ENCODE results near the gene RPS21. TPM values are rescaled to one million over a fixed set of nuclear protein-coding genes. Genes with fewer than 3 reads are reported as not detected.

The RPS21 gene
- total and polyA plus RNA-seq, 2 experiments from 2014 or later = 378 to 839 TPM

GRCh38 chr20:62354811-62355341 is 32.0 kb upstream of the RPS21 start:
- no peak for DNase-seq (ENCODE audit: low read depth in 1 of 2, low spot score in 1 of 2)
- Histone ChIP-seq H3K9me3 (ENCODE audit: low read depth) (no peaks in the 10 kb centered on the region), H3K4me1 (ENCODE audit: low read depth) (peaks cover 21% of the 10 kb centered on the region), H3K27me3 (no peaks in the 10 kb centered on the region), H3K27ac (peak overlapping the region; percentile 91), H3K36me3 (peaks cover 10% of the 10 kb centered on the region), H3K4me3 (no peak overlapping the region)
- TF ChIP-seq, protein P1, sequence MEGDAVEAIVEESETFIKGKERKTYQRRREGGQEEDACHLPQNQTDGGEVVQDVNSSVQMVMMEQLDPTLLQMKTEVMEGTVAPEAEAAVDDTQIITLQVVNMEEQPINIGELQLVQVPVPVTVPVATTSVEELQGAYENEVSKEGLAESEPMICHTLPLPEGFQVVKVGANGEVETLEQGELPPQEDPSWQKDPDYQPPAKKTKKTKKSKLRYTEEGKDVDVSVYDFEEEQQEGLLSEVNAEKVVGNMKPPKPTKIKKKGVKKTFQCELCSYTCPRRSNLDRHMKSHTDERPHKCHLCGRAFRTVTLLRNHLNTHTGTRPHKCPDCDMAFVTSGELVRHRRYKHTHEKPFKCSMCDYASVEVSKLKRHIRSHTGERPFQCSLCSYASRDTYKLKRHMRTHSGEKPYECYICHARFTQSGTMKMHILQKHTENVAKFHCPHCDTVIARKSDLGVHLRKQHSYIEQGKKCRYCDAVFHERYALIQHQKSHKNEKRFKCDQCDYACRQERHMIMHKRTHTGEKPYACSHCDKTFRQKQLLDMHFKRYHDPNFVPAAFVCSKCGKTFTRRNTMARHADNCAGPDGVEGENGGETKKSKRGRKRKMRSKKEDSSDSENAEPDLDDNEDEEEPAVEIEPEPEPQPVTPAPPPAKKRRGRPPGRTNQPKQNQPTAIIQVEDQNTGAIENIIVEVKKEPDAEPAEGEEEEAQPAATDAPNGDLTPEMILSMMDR (IDR thresholded peaks at IDR 0.05; ENCODE audit: low read depth, low read length) = no peak

GRCh38 chr20:62355516-62355877 is 31.4 kb upstream of the RPS21 start:
- no peak overlapping the region for H3K4me3 ChIP-seq
- no peaks in the 10 kb centered on the region for H3K27me3 ChIP-seq
- peak overlapping the region; percentile 91 for H3K27ac ChIP-seq

DNA sequence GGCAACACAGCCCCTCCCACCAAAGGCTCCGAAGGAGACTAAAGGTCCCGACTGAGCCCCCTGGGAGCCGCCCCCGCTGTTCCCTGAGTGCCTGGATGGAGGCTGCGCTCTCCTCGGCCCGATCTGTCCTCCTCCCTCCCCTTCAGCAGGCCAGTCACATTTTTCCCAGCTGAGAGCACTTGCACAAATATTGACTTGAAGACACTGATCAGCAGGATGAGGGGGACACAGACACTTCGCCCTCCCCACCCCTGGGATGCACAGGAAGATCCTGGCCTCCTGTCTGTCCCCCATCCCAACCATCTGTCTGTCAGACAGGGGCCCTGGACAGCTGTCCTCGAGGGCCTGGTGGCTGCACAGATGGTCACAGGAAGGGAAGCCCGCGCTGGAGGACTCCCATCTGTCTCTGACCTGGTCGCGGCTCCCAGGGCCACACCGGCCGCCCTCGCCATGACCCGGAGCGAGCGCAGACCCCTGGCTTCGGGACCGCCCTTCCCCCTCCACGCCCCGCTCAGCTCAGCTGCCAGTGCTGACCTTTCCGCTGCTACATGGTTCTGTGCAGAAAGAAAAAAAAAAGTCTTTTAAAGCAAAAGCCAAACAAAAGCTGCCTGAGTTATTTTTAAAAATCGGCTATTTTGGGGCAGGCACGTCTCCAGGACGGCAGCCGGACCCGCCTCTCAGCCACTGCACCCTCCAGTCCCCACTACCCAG is 30.9 kb upstream of the RPS21 start:
- peak overlapping the region; percentile 91 for H3K27ac ChIP-seq
- H3K9me3 ChIP-seq (ENCODE audit: low read depth) = no peaks in the 10 kb centered on the region
- TF ChIP-seq, protein P1 (IDR thresholded peaks at IDR 0.05; ENCODE audit: low read depth, low read length) = no peak
- no peak for DNase-seq (ENCODE audit: low read depth in 1 of 2, low spot score in 1 of 2)
- no peaks in the 10 kb centered on the region for H3K27me3 ChIP-seq
- H3K36me3 ChIP-seq = peaks cover 4% of the 10 kb centered on the region
- peaks cover 25% of the 10 kb centered on the region for H3K4me1 ChIP-seq (ENCODE audit: low read depth)
- H3K4me3 ChIP-seq = no peak overlapping the region

More at GRCh38 chr20:62355516-62355877, 31.4 kb upstream of the RPS21 start:
- Histone ChIP-seq H3K9me3 (ENCODE audit: low read depth) (no peaks in the 10 kb centered on the region), H3K4me1 (ENCODE audit: low read depth) (peaks cover 21% of the 10 kb centered on the region), H3K36me3 (peaks cover 10% of the 10 kb centered on the region)
- TF ChIP-seq, protein P1 (IDR thresholded peaks at IDR 0.05; ENCODE audit: low read depth, low read length) = no peak
- peak in 1 of 2 donors; percentile 41 for DNase-seq (ENCODE audit: low read depth in 1 of 2, low spot score in 1 of 2)

GRCh38 chr20:62356589-62357186 is 30.2 kb upstream of the RPS21 start:
- Histone ChIP-seq H3K27ac (peak overlapping the region; percentile 91), H3K27me3 (no peaks in the 10 kb centered on the region), H3K36me3 (no peaks in the 10 kb centered on the region), H3K4me3 (no peak overlapping the region), H3K9me3 (ENCODE audit: low read depth) (no peaks in the 10 kb centered on the region), H3K4me1 (ENCODE audit: low read depth) (peaks cover 31% of the 10 kb centered on the region)
- TF ChIP-seq, protein P1 (IDR thresholded peaks at IDR 0.05; ENCODE audit: low read depth, low read length) = no peak
- no peak for DNase-seq (ENCODE audit: low read depth in 1 of 2, low spot score in 1 of 2)

DNA sequence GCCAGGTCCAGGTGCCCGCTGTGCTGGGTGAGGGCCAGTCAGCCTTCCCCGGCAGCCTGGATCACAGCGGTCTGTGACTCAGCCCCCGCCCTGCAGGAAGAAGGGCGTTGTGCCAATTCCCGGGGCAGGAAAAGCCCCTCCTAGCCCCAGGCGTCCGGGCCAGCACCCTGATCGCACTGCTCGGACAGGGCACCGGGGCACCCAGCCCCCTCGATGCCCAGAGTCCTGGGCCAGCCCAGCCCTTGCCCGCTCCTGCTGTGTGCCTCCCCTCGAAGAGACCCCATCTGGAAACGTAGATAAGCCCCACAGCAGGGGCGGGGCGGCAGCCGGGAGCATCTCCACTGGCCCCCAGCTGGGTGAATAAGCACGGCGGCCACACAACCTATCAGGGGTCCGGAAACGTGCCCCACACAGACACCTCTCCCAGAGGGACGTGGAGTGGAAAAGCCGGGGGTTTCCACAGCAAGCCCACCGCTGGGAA is 29.7 kb upstream of the RPS21 start:
- Histone ChIP-seq H3K36me3 (no peaks in the 10 kb centered on the region), H3K4me1 (ENCODE audit: low read depth) (peaks cover 34% of the 10 kb centered on the region), H3K4me3 (no peak overlapping the region), H3K27ac (peak overlapping the region; percentile 91), H3K9me3 (ENCODE audit: low read depth) (no peaks in the 10 kb centered on the region), H3K27me3 (no peaks in the 10 kb centered on the region)
- TF ChIP-seq, protein P1 (IDR thresholded peaks at IDR 0.05; ENCODE audit: low read depth, low read length) = no peak
- DNase-seq (ENCODE audit: low read depth in 1 of 2, low spot score in 1 of 2) = peak in 1 of 2 donors; percentile 63

Measured in cardiac muscle cell (in vitro differentiated cells and primary cell).